Stimulated activated naive CD8-positive, alpha-beta T cell treated with anti-CD3 and anti-CD28 coated beads, Interleukin-15, Interleukin-2, amounts not matched to agents 100 ng/mL and 50 ng/mL, for 24 hours (primary cell): ENCODE measurements around the gene AP2A2.
A peak's percentile ranks its signal among the peaks of the same experiment; 100 is the strongest.
"Not testable (repeated sequence)": the region's sequence is repeated elsewhere in the genome, so short reads cannot be mapped to it uniquely, and the experiment has no call there.

ENCODE experiments used
- H3K27ac Mint-ChIP-seq: one replicate; pipeline ENCODE4 v1.8.0; 2021; ENCODE audit warnings: mild to moderate bottlenecking, mixed read lengths
- H3K27me3 Mint-ChIP-seq: one replicate; pipeline ENCODE4 v1.8.0; 2021; ENCODE audit warnings: mixed read lengths
- H3K36me3 Mint-ChIP-seq: one replicate; pipeline ENCODE4 v1.8.0; 2021; ENCODE audit warnings: low read depth, mixed read lengths
- H3K4me1 Mint-ChIP-seq: one replicate; pipeline ENCODE4 v1.8.0; 2021; ENCODE audit warnings: low read depth, mixed read lengths
- H3K4me3 Mint-ChIP-seq: one replicate; pipeline ENCODE4 v1.8.0; 2021; ENCODE audit warnings: mild to moderate bottlenecking, mixed read lengths
- H3K9me3 Mint-ChIP-seq: one replicate; pipeline ENCODE4 v1.8.0; 2021; ENCODE audit warnings: mixed read lengths

The AP2A2 gene

DNA sequence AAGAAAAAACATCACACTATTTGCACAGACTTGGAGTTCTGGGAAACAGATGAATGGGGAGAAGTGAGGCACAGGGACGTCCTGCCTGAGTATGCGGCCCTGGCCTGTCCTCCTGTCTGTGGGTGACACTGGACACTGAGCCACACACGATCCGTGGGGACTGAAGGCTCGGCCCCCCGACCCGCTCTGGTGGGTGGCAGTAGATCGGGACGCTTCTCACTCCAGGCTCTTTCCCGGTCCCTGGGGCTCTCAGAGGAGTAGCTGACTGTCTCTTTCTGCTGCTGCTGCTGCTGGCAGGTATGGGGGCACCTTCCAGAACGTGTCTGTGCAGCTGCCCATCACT, 83.1 kb downstream of the AP2A2 start:
- H3K36me3 Mint-ChIP-seq, result peaks cover 36% of the 10 kb centered on the region
- H3K9me3 Mint-ChIP-seq, result no peaks in the 10 kb centered on the region
- no peaks in the 10 kb centered on the region for H3K4me1 Mint-ChIP-seq
- H3K27ac Mint-ChIP-seq, result no peak overlapping the region
- H3K27me3 Mint-ChIP-seq, result no peaks in the 10 kb centered on the region
- H3K4me3 Mint-ChIP-seq, result no peak overlapping the region

DNA sequence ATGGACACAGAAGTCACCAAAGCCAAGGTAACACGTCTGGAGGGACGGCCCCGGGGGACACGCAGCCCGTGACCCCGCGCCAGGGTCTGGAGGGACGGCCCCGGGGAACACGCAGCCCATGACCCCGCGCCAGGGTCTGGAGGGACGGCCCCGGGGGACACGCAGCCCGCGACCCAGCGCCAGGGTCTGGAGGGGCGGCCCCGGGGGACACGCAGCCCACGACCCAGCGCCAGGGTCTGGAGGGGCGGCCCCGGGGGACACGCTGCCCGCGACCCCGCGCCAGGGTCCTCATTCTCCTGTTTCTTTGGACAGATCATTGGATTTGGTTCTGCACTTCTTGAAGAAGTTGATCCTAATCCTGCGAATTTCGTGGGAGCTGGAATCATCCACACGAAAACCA, 83.7 kb downstream of the AP2A2 start:
- Mint-ChIP-seq H3K27me3 (no peaks in the 10 kb centered on the region), H3K4me1 (no peaks in the 10 kb centered on the region), H3K9me3 (no peaks in the 10 kb centered on the region), H3K4me3 (no peak overlapping the region), H3K36me3 (peaks cover 35% of the 10 kb centered on the region), H3K27ac (no peak overlapping the region)

DNA sequence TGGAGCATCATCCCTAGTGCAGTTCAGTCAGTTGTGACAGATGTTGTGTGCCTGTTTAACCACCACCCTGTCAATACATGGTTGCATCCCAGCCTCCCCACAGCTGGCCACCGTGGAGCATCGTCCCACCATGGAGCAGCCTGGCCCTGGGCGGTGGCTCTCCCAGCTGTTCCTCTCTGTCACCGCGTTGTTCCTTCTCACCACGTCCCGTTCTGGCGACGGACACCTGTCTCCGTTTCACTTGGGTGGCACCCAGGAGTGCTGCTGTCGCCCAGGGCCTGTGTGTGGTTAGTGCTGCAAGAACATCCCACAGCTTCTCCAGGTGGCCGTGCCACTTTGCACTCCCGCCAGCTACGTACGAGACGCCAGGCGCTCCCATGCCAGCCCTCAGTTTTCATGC, 84.3 kb downstream of the AP2A2 start:
- no peaks in the 10 kb centered on the region for H3K27me3 Mint-ChIP-seq
- no peaks in the 10 kb centered on the region for H3K9me3 Mint-ChIP-seq
- no peaks in the 10 kb centered on the region for H3K4me1 Mint-ChIP-seq
- H3K27ac Mint-ChIP-seq, result no peak overlapping the region
- H3K4me3 Mint-ChIP-seq, result no peak overlapping the region
- peaks cover 29% of the 10 kb centered on the region for H3K36me3 Mint-ChIP-seq

DNA sequence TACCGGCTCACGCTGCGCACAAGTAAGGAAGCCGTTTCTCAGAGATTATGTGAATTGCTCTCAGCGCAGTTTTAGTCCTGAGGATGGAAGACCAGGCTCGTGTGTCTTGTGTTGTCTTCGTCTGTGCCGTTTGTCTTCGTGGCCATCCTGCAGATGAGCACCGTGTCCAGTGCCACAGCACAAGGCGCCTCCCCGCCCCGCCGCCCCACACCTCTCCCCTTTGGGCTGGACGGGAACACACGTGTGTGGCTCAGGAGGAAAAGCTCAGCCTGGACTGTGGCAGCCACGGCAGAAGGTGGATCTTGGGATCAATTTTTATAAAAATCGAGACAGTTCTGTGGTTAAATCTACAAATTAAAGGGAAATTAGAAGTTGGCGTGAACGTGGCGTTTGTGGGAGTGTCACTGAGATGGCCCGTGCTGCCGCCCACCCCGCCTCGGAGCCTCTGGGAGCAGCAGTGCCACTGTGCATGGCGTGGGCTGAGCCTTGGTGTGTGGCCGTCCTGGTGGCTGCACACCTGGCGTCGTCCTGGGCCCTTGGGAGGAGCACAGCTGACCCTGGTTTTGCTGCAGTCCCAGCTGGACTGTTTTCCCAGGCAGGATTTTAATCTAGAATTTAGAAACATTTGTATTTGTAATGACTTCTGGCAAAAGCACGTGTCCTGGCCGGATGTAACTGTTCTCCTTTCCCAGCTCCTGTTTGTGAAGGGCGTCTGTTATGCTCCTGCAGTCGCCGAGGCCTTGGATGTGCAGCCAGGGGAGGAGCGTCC, 85.1 kb downstream of the AP2A2 start:
- Mint-ChIP-seq H3K27ac (no peak overlapping the region), H3K9me3 (no peaks in the 10 kb centered on the region), H3K4me1 (no peaks in the 10 kb centered on the region), H3K4me3 (no peak overlapping the region), H3K27me3 (no peaks in the 10 kb centered on the region), H3K36me3 (peaks cover 22% of the 10 kb centered on the region)

DNA sequence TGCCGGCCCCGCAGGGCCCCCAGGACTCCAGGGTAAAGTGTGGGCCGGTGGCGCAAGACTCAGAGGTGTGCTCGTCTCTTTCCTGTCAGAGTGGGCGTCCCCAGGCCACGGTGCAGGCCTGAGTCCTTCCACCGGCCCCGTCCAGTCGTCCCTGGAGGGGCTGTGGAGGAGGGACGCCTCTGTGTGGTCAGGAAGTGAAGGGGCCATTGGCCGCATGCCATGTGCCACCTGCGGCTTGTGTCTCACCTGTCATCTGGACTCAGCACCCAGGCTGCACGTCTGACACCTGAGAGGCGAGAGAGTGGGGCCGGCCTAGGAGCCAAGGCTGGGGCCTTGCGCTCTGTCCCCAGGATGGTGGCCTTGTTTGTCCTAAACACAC, 85.6 kb downstream of the AP2A2 start:
- H3K36me3 Mint-ChIP-seq, result peaks cover 18% of the 10 kb centered on the region

DNA sequence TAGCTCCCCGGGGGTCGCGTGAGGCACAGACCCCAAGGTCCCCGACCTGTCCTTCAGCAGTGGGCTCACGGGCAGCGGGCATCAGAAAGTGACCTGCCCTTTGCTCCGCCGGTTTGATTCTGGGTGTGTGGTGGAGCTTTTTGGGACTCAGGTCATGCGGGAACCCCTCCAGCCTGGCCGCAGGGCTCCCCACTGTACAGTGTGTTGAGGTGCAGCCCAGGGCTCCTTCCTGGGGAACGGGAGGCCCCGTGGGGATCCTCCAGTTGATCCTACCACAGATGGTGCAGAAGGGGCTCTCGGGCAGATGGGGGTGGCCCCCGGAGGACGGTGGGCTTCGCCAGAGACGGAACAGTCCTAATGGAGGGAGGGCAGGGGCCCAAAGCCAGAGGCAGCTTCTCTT, 86.6 kb downstream of the AP2A2 start:
- peaks cover 16% of the 10 kb centered on the region for H3K36me3 Mint-ChIP-seq
- peaks cover 10% of the 10 kb centered on the region for H3K4me1 Mint-ChIP-seq
- H3K27ac Mint-ChIP-seq, result no peak overlapping the region
- H3K4me3 Mint-ChIP-seq, result no peak overlapping the region
- H3K27me3 Mint-ChIP-seq, result no peaks in the 10 kb centered on the region
- H3K9me3 Mint-ChIP-seq, result peaks cover 9% of the 10 kb centered on the region

More for the DNA sequence above, 85.6 kb downstream of the AP2A2 start:
- Mint-ChIP-seq H3K9me3 (no peaks in the 10 kb centered on the region), H3K27ac (no peak overlapping the region), H3K27me3 (no peaks in the 10 kb centered on the region), H3K4me1 (peaks cover under 1% of the 10 kb centered on the region), H3K4me3 (no peak overlapping the region)

DNA sequence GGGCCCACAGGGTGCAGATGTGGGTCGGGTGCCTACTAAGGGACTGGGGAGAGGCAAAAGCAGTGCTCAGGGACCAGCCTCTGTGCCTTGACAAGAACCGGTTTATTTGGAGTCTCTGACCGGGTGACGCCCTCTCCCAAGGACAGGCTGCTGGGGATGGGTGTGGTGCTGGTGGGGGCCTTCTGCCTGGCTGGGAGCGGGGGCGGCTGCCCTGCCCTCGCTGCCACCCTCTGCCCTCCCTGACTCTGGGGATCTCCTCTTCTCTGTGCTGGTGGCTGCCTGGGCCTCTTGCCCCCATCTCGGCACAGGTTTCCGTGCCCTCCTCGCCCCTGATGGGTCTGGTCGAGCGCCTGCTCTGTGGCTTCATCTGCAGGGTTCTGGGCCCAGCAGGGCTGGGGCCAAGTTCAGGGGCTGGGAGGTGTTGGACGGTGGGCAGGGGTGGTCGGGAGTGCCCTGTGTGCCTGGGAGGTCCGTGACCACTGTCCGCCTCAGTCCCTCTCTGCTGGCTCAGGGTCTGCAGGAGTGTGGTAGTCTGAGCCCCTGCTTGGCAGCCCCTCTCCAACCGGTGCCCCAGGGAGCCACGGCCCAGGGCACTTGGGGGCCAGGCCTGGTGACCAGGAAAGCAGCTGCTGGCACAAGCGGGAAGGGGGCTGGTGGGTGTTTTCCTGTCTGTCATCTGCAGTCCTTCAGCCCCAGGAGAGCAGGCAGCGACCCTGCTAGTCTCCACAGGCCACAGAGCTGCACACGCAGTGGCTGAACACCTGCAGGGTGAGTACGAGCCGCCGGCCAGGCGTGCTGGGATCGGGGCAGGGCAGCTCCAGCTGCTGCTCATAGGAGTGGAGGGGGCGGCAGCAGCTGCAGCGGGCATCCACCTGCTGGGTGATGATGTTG, 87.3 kb downstream of the AP2A2 start:
- peaks cover 16% of the 10 kb centered on the region for H3K36me3 Mint-ChIP-seq
- H3K4me3 Mint-ChIP-seq, result no peak overlapping the region
- H3K4me1 Mint-ChIP-seq, result peaks cover 17% of the 10 kb centered on the region
- peaks cover 14% of the 10 kb centered on the region for H3K9me3 Mint-ChIP-seq
- H3K27ac Mint-ChIP-seq, result no peak overlapping the region
- no peaks in the 10 kb centered on the region for H3K27me3 Mint-ChIP-seq

DNA sequence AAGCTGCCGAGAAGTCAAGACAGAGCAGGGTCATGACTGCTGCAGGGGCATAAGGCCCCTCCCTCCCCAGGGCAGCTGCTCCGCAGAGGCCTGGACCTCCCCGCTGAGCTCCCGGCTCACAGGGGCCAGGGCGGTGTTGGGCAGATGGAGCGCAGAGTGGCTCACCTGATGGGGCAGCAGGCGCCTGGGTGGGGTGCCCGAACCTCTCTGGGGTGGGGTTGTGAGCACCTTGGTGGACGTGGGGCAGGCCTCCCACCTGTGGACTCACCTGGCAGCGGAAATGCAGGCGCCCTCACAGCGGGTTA, 87.9 kb downstream of the AP2A2 start:
- Mint-ChIP-seq H3K9me3 (peaks cover 17% of the 10 kb centered on the region), H3K27me3 (no peaks in the 10 kb centered on the region), H3K4me3 (no peak overlapping the region), H3K27ac (no peak overlapping the region), H3K4me1 (peaks cover 21% of the 10 kb centered on the region), H3K36me3 (peaks cover 19% of the 10 kb centered on the region)

DNA sequence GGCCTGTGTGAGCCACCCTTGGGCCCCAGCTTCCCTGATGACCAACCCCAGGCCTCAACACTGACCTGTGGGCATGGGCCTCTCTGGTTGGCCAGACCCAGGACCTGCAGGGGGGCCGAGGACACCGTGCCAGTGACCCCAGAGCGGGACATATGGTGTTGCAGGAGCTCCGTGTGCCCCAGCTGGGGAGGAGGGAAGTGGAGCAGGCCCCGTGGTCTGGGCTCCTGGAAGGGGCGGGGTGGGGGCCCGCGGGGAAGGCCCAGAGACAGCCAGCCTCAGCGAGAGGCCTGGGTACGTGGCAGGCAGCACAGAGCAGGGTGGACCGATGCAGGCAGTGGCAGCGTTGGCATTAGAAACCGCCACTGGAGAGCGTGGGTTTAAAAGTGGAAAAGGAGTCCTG, 88.6 kb downstream of the AP2A2 start:
- peaks cover 19% of the 10 kb centered on the region for H3K36me3 Mint-ChIP-seq
- H3K27ac Mint-ChIP-seq, result no peak overlapping the region
- H3K4me1 Mint-ChIP-seq, result peaks cover 21% of the 10 kb centered on the region
- H3K4me3 Mint-ChIP-seq, result no peak overlapping the region
- no peaks in the 10 kb centered on the region for H3K27me3 Mint-ChIP-seq
- H3K9me3 Mint-ChIP-seq, result peaks cover 17% of the 10 kb centered on the region

DNA sequence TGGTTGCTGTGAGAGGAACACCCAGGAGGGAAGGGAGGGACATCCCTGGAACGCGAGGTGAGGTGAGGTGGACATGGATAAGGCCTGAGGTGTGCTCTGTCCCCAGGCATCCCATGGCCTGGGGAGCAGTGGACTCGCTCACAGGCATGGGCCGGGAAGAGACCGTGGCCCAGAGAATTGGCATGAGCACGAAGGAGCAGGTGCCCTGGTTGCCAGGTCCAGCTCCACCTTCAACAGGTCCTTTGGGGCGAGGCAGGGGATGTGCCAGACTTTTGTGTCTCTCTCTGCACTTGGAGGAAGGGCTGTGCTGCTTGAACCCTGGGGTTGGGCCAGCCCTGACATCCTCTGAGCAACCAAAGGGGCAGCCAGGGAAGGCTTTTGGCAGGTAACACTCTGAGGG, 89.4 kb downstream of the AP2A2 start:
- Mint-ChIP-seq H3K27ac (no peak overlapping the region), H3K36me3 (peaks cover 15% of the 10 kb centered on the region), H3K9me3 (peaks cover 17% of the 10 kb centered on the region), H3K27me3 (no peaks in the 10 kb centered on the region), H3K4me3 (no peak overlapping the region), H3K4me1 (peaks cover 21% of the 10 kb centered on the region)

DNA sequence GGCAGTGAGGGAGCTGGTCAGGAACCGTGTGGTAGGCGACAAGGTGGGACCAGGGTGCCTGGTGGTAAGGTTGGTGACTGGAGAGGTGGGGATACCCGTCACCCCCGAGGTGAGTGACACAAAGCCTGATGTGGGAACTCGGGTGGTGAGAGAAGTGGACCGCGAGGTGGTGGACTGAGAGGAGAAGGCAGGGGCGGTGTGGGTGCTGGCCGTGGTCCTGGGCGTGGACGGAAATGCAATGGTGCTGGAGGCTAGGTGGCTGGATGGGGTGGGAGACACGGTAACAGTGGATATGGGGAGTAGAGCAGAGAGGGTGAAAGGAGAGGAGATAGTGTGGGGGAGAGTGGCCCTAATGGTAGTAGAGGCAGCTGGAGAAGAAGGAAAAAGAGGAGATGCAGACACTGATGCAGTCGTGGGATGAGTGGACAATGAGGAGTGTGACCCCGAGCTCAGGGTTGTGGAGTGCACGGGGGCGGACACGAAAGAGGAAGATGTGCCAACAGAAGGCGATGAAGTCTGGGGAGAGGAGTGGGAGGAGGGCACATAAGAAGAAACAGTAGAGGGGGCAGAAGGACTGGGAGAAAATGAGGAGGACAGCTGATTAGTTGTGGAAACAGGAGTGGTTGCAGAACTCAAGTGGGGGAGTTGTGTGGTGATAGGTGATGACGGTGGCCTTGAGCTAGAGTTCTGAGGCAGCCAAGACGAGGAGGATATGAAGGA, 90.3 kb downstream of the AP2A2 start:
- H3K36me3 Mint-ChIP-seq, result peaks cover 8% of the 10 kb centered on the region
- H3K4me1 Mint-ChIP-seq, result peaks cover 21% of the 10 kb centered on the region
- H3K27me3 Mint-ChIP-seq, result no peaks in the 10 kb centered on the region
- H3K27ac Mint-ChIP-seq, result no peak overlapping the region
- H3K4me3 Mint-ChIP-seq, result no peak overlapping the region
- peaks cover 17% of the 10 kb centered on the region for H3K9me3 Mint-ChIP-seq

DNA sequence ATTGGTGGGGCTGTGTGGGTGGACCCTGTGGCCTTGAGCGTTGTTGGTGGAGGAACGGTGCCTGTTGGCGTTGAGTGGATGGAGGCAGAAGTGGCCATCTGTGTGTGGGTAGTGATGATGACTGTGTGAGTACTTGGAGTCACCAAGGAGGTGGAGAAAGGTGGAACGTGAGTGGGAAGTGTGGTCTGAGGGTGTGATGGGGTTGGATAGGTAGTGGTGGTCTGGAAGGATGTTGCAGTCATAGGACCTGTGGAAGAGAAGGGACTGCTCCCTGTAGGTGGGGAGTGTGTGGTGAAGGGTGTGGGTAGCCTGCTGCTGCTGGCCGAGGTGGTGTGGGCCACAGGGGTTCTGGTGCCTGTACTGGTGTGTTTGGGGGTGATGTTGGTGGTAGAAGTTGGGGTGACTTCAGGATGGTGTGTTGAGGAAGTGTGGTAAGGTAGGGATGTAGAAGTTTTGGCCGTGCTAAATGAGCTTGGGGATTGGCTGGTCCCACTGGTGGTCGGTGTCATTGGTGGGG, 91.0 kb downstream of the AP2A2 start:
- H3K27me3 Mint-ChIP-seq, H3K36me3 Mint-ChIP-seq, H3K4me3 Mint-ChIP-seq: not testable (repeated sequence)
- Mint-ChIP-seq H3K27ac (peak overlapping the region; percentile 3), H3K4me1 (peaks cover 21% of the 10 kb centered on the region), H3K9me3 (peaks cover 17% of the 10 kb centered on the region)

DNA sequence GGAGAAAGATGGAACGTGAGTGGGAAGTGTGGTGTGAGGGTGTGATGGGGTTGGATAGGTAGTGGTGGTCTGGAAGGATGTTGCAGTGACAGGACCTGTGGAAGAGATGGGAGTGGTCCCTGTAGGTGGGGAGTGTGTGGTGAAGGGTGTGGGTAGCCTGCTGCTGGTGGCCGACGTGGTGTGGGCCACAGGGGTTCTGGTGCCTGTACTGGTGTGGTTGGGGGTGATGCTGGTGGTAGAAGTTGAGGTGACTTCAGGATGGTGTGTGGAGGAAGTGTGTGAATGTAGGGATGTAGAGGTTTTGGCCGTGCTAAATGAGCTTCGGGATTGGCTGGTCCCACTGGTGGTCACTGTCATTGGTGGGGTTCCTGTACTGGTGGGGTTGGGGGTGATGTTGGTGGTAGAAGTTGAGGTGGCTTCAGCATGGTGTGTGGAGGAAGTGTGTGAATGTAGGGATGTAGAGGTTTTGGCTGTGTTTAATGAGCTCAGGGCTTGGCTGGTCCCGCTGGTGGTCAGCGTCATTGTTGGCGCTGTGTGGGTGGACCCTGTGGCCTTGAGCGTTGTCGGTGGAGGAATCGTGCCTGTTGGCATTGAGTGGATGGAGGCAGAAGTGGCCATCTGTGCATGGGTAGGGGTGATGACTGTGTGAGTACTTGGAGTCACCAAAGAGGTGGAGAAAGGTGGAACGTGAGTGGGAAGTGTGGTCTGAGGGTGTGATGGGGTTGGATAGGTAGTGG, 91.8 kb downstream of the AP2A2 start:
- Mint-ChIP-seq H3K36me3 (peaks cover 8% of the 10 kb centered on the region), H3K27ac (no peak overlapping the region)

DNA sequence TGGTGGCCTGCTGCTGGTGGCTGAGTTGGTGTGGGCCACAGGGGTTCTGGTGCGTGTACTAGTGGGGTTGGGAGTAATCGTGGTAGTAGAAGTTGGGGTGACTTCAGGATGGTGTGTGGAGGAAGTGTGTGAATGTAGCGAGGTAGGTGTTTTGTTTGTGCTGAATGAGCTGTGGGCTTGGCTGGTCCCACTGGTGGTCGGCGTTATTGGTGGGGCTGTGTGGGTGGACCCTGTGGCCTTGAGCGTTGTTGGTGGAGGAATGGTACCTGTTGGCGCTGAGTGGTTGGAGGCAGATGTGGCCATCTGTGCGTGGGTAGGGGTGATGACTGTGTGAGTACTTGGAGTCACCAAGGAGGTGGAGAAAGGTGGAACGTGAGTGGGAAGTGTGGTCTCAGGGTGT, 92.4 kb downstream of the AP2A2 start:
- Mint-ChIP-seq H3K36me3 (peaks cover 8% of the 10 kb centered on the region), H3K27ac (peak overlapping the region; percentile 64), H3K4me1 (peaks cover 21% of the 10 kb centered on the region), H3K27me3 (no peaks in the 10 kb centered on the region), H3K9me3 (peaks cover 17% of the 10 kb centered on the region), H3K4me3 (no peak overlapping the region)

More for the DNA sequence above, 91.8 kb downstream of the AP2A2 start:
- no peak overlapping the region for H3K4me3 Mint-ChIP-seq
- no peaks in the 10 kb centered on the region for H3K27me3 Mint-ChIP-seq
- H3K4me1 Mint-ChIP-seq, result peaks cover 21% of the 10 kb centered on the region
- H3K9me3 Mint-ChIP-seq, result peaks cover 17% of the 10 kb centered on the region
